Tibial nerve (tissue), 4 donors: Measurements from ENCODE around the gene FNDC3B. TPM values are rescaled to one million over a fixed set of nuclear protein-coding genes. Genes with fewer than 3 reads are reported as not detected.

Experiments
- DNase-seq, 2 donors: peaks; one replicate each; pipeline ENCODE4 v3.0.0-alpha.2; 2019; ENCODE audit warnings: low spot score in 2 of 2
- H3K27ac ChIP-seq, 4 donors: fragments of 200-600 bp; sonication (generic) in 3 of 4; one replicate each; pipeline ENCODE4 v1.5.1; 2017 to 2019; ENCODE audit warnings: mild to moderate bottlenecking in 1 of 4
- H3K27me3 ChIP-seq, 2 donors: fragments of 200-600 bp; sonication (generic) in 1 of 2; one replicate each; pipeline versions ENCODE4 v1.5.1 to v1.6.0; 2017 to 2019
- H3K36me3 ChIP-seq, 3 donors: fragments of 200-600 bp; sonication (generic); one replicate each; pipeline ENCODE4 v1.5.1; 2018 to 2019
- H3K4me1 ChIP-seq, 4 donors: fragments of 200-600 bp; sonication (generic) in 3 of 4; one replicate each; pipeline ENCODE4 v1.5.1; 2017 to 2019
- H3K4me3 ChIP-seq, 4 donors: fragments of 200-600 bp; sonication (generic) in 3 of 4; one replicate each; pipeline ENCODE4 v1.5.1; 2017 to 2019; ENCODE audit warnings: mild to moderate bottlenecking in 1 of 4, moderate library complexity in 1 of 4
- H3K9me3 ChIP-seq, 4 donors: fragments of 200-600 bp; sonication (generic) in 3 of 4; one replicate each; pipeline ENCODE4 v1.5.1; 2017 to 2019
- EP300 ChIP-seq, 2 donors: sonication (generic); formaldehyde crosslinking; IDR thresholded peaks; one replicate each; pipeline ENCODE4 v1.6.1; 2017; ENCODE audit warnings: antibody characterized with exemption in 2 of 2, mild to moderate bottlenecking in 1 of 2
- POLR2A ChIP-seq, 2 donors: fragments of 450-650 bp; IDR thresholded peaks; one replicate each; pipeline ENCODE4 v1.6.1; 2017; ENCODE audit warnings: antibody characterized with exemption in 2 of 2, mild to moderate bottlenecking in 2 of 2, moderate library complexity in 2 of 2
- WGBS, 2 donors: methylation state at CpG; one replicate each; pipeline ENCODE4 v1.1.5; 2018; 5-methylcytosine and 5-hydroxymethylcytosine counted together
- total RNA-seq, 4 donors: library from RNA; depleted of rRNA; stranded (reverse); fragments of >200 nt; gene quantifications; one replicate each; pipeline ENCODE4 v1.1.0, GENCODE V29; 2016
- TF ChIP-seq, protein P1 (sequence below), 5 experiments: fragments of 200-600 bp in 3 of 5; fragments of 450-650 bp in 2 of 5; sonication (generic) in 3 of 5; IDR thresholded peaks; one replicate each; pipeline ENCODE4 v1.5.1; 2016 to 2019; ENCODE audit warnings: antibody characterized with exemption in 5 of 5, mild to moderate bottlenecking in 3 of 5, moderate library complexity in 2 of 5

Gene FNDC3B
- total RNA-seq, 4 donors from 2014 or later = 87.5 to 106 (median 95.7) TPM

DNA sequence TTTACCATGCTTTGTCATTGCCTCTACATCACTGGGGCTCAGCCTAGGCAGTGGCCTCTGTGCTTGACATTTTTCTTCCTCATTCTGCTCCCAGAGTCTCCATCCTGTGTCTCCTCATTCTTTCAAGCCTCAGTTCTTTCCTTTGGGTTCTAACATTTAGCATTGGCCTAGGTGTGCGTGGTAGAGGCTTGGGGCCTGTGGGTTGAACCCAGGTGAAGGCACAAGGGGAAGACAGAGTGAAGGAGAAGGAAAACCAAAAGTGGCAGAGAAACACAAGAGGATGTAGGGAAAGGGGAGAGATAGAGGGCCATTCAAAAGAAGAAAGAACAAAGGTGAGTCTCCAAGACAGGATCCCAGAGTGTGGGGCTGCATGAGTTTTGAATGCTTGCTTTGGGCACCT is 75.7 kb downstream of the FNDC3B start:
- no peaks in the 10 kb centered on the region for H3K27me3 ChIP-seq
- no peak for DNase-seq
- peaks cover 0 to 33% (median 0%) of the 10 kb centered on the region in 4 donors for H3K4me1 ChIP-seq
- H3K4me3 ChIP-seq = no peak overlapping the region
- WGBS, 2 donors = 95 to 100% methylated on average over 1 of the region's 1 CpG
- H3K9me3 ChIP-seq = no peaks in the 10 kb centered on the region
- no peak for TF ChIP-seq EP300 (IDR thresholded peaks at IDR 0.05)
- no peak for TF ChIP-seq POLR2A (IDR thresholded peaks at IDR 0.05)
- TF ChIP-seq, protein P1, sequence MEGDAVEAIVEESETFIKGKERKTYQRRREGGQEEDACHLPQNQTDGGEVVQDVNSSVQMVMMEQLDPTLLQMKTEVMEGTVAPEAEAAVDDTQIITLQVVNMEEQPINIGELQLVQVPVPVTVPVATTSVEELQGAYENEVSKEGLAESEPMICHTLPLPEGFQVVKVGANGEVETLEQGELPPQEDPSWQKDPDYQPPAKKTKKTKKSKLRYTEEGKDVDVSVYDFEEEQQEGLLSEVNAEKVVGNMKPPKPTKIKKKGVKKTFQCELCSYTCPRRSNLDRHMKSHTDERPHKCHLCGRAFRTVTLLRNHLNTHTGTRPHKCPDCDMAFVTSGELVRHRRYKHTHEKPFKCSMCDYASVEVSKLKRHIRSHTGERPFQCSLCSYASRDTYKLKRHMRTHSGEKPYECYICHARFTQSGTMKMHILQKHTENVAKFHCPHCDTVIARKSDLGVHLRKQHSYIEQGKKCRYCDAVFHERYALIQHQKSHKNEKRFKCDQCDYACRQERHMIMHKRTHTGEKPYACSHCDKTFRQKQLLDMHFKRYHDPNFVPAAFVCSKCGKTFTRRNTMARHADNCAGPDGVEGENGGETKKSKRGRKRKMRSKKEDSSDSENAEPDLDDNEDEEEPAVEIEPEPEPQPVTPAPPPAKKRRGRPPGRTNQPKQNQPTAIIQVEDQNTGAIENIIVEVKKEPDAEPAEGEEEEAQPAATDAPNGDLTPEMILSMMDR (IDR thresholded peaks at IDR 0.05) = no peak
- no peak overlapping the region for H3K27ac ChIP-seq
- H3K36me3 ChIP-seq = peaks cover 0 to 34% (median 0%) of the 10 kb centered on the region in 3 donors

DNA sequence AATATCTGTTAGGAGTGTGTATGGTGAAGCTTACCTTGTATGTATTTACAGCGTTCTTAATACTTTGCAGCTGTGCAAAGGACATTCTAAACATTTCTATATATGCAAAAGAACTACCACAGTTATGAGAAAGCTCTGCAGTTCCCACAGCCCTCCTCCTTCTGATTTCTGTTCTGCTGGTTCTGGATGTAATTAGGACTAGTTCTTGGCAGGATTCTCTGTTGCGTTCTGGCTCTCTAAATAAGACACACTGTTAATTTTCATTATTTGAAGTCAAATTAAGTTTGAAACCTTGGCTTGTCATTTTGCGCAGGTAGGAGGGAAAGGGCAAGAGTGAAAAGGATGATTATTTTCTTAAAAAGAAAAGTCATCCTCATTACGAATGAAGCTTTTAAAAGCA is 76.4 kb downstream of the FNDC3B start:
- Histone ChIP-seq H3K9me3 (no peaks in the 10 kb centered on the region), H3K4me3 (no peak overlapping the region), H3K27me3 (no peaks in the 10 kb centered on the region), H3K36me3 (peaks cover 0 to 34% (median 0%) of the 10 kb centered on the region in 3 donors), H3K27ac (no peak overlapping the region), H3K4me1 (peaks cover 0 to 35% (median 0%) of the 10 kb centered on the region in 4 donors)
- DNase-seq = no peak
- TF ChIP-seq, protein P1 (IDR thresholded peaks at IDR 0.05) = no peak
- TF ChIP-seq POLR2A (IDR thresholded peaks at IDR 0.05) (no peak), EP300 (IDR thresholded peaks at IDR 0.05) (no peak)
- 62 to 65% methylated on average over 4 of the region's 4 CpGs for WGBS, 2 donors

DNA sequence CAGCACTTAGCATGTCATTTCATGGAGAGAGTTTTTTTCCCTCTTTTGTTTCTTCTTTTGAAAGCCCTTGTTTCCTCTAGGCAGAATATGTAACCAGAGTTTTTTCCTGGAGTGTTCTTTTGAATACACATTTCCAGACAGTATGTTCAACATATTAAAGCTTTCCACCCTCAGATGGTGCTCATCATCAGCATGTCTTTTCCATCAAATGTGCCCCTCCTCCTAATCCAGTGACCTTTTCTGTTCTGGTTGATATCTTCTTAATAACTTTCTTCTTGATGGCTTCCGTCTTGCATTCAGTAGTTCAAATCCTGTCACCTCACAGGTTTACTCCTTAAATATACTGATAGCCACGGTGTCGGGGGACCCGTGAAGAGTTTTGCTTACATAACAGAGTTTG is 78.6 kb downstream of the FNDC3B start:
- H3K36me3 ChIP-seq = peaks cover 0 to 37% (median 0%) of the 10 kb centered on the region in 3 donors
- no peaks in the 10 kb centered on the region for H3K27me3 ChIP-seq
- DNase-seq = no peak
- H3K27ac ChIP-seq = no peak overlapping the region
- H3K9me3 ChIP-seq = no peaks in the 10 kb centered on the region
- WGBS, 2 donors = 67 to 79% methylated on average over 4 of the region's 4 CpGs
- TF ChIP-seq, protein P1 (IDR thresholded peaks at IDR 0.05) = no peak
- no peak for TF ChIP-seq EP300 (IDR thresholded peaks at IDR 0.05)
- no peak for TF ChIP-seq POLR2A (IDR thresholded peaks at IDR 0.05)
- H3K4me3 ChIP-seq = no peak overlapping the region
- H3K4me1 ChIP-seq = peaks cover 0 to 37% (median 0%) of the 10 kb centered on the region in 4 donors

DNA sequence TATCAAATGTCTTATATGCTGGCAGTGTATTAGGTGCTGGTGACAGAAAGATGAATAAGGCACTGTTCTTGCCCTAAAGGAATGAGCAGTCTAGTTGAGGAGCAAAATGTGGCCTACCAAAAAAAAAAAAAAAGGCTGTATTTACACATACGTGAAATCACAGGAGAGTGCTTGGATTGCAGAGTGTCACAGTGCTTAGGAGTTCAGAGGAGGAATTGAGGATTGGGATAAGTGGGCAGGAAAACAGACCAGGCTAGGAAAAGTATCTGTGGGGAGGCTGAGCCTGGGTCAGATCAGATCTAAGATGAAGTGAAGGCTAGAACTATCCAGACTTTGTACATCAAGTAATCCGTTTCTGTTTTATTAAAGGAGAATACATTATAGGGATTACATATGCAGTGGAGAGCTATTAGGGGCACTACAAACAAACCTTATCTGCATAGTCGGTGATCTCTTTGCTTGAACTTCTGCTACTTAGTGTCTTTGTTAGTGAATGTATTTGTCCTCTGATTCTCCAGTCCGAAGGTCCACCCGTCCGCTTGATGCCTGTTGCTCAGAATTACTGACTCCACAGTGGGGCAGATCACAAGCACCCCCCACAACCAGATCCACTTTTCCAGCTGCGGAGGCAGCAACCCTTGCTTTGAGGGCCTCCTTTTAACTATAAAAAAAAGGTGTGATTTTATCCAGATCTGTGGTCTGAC is 80.0 kb downstream of the FNDC3B start:
- no peak overlapping the region for H3K4me3 ChIP-seq
- no peaks in the 10 kb centered on the region for H3K27me3 ChIP-seq
- 72 to 78% methylated on average over 7 of the region's 7 CpGs for WGBS, 2 donors
- H3K36me3 ChIP-seq = peaks cover 0 to 35% (median 0%) of the 10 kb centered on the region in 3 donors
- no peak overlapping the region for H3K27ac ChIP-seq
- peaks cover 0 to 37% (median 0%) of the 10 kb centered on the region in 4 donors for H3K4me1 ChIP-seq
- no peak for TF ChIP-seq POLR2A (IDR thresholded peaks at IDR 0.05)
- TF ChIP-seq, protein P1 (IDR thresholded peaks at IDR 0.05) = no peak
- no peak for TF ChIP-seq EP300 (IDR thresholded peaks at IDR 0.05)
- DNase-seq = no peak
- H3K9me3 ChIP-seq = no peaks in the 10 kb centered on the region

DNA sequence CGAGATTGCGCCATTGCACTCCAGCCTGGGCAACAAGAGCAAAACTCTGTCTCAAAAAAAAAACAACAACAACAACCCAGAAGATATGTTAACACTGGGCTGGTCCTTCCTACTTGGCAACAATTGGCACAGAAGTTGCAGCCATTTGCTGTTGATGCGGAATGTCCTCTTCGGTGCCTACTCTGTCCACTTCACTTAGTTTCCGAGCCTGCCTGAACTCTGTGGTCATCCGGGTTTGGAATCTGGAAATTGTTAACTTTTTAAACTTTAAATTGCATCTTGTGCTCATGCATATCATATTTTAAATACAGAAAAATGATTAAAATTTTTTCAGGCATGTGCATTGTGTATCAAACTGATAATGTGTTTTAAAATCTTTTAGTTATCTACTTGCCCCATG is 81.5 kb downstream of the FNDC3B start:
- Histone ChIP-seq H3K9me3 (no peaks in the 10 kb centered on the region), H3K36me3 (peaks cover 0 to 21% (median 0%) of the 10 kb centered on the region in 3 donors), H3K27me3 (no peaks in the 10 kb centered on the region), H3K4me1 (peaks cover 0 to 44% (median 2%) of the 10 kb centered on the region in 4 donors), H3K4me3 (no peak overlapping the region), H3K27ac (no peak overlapping the region)
- DNase-seq = no peak
- WGBS, 2 donors = 85 to 87% methylated on average over 6 of the region's 6 CpGs
- no peak for TF ChIP-seq POLR2A (IDR thresholded peaks at IDR 0.05)
- TF ChIP-seq EP300 (IDR thresholded peaks at IDR 0.05) = no peak
- TF ChIP-seq, protein P1 (IDR thresholded peaks at IDR 0.05) = no peak
